ENCODE data around the gene CD151.

DNA sequence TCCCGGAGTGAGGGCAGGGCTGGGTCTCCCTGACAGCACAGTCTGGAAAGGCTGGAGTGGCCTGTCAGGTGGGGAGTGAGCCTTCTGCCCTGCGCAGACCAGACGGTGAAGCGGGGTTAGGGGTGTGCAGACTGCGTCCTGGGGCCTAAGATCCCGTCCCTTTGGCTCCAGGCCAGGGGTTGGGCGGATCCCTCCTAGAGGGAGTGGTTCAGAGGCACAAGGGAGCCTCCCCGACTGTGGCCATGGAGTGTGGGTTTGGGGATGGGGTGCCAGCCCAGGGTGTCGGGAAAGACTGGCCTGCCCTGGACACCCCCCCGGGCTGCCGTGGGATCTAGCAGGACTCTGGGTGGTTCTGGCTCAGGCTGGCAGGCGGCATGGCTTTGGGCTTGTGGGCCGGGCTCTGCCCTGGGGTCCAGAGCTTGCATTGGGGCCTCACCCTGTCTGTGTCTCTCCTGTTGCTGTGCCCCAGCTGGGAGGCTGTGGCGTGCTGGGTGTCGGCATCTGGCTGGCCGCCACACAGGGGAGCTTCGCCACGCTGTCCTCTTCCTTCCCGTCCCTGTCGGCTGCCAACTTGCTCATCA is 29.4 kb downstream of the CD151 start:
- TF ChIP-seq, protein P1, sequence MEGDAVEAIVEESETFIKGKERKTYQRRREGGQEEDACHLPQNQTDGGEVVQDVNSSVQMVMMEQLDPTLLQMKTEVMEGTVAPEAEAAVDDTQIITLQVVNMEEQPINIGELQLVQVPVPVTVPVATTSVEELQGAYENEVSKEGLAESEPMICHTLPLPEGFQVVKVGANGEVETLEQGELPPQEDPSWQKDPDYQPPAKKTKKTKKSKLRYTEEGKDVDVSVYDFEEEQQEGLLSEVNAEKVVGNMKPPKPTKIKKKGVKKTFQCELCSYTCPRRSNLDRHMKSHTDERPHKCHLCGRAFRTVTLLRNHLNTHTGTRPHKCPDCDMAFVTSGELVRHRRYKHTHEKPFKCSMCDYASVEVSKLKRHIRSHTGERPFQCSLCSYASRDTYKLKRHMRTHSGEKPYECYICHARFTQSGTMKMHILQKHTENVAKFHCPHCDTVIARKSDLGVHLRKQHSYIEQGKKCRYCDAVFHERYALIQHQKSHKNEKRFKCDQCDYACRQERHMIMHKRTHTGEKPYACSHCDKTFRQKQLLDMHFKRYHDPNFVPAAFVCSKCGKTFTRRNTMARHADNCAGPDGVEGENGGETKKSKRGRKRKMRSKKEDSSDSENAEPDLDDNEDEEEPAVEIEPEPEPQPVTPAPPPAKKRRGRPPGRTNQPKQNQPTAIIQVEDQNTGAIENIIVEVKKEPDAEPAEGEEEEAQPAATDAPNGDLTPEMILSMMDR (IDR thresholded peaks at IDR 0.05 in 8 of 11, conservative IDR thresholded peaks at IDR 0.05 in 3 of 11), result no peak
- TF ChIP-seq POLR2A (IDR thresholded peaks at IDR 0.05) (no peak), POLR2AphosphoS5 (IDR thresholded peaks at IDR 0.05) (peak; percentile 57 to 68 (median 57))

Measured in spleen (tissue), 7 donors.